Measurements from ENCODE around the gene ADAMTS19. TPM values are rescaled to one million over a fixed set of nuclear protein-coding genes. Genes with fewer than 3 reads are reported as not detected.

ADAMTS19 gene
- total RNA-seq, 1 experiment from 2014 or later: 20.3 TPM

GRCh38 chr5:129653442-129653841, 193.3 kb downstream of the ADAMTS19 start:
- Histone ChIP-seq H3K9ac (ENCODE audit: extremely low read depth, insufficient read length, low read length) (no peak overlapping the region), H2BK120ac (ENCODE audit: low read depth, low read length, poor library complexity, severe bottlenecking) (no peak overlapping the region), H4K8ac (replicated peaks; ENCODE audit: insufficient read length, low read depth, low read length) (no peak overlapping the region), H2BK5ac (ENCODE audit: insufficient read length, low read length) (no peak overlapping the region), H2BK20ac (ENCODE audit: low read depth, low read length, poor library complexity, severe bottlenecking) (no peak overlapping the region), H4K91ac (ENCODE audit: insufficient read length, low read depth, low read length) (no peak overlapping the region), H3K27me3 (ENCODE audit: insufficient read depth, low read length) (no peaks in the 10 kb centered on the region), H3K4me1 (ENCODE audit: insufficient read depth, low read length) (no peaks in the 10 kb centered on the region), H2AFZ (ENCODE audit: low read length) (no peak overlapping the region), H3K4ac (ENCODE audit: low read depth, low read length) (no peak overlapping the region), H3K56ac (ENCODE audit: insufficient read length, low read depth, low read length) (no peak overlapping the region), H4K5ac (ENCODE audit: insufficient read length, low read depth, low read length) (no peak overlapping the region), H3K79me1 (ENCODE audit: insufficient read depth, low read depth, low read length, poor library complexity, severe bottlenecking) (no peaks in the 10 kb centered on the region), H3K14ac (ENCODE audit: insufficient read depth, low read length) (no peak overlapping the region), H3K23ac (ENCODE audit: insufficient read length, low read depth, low read length) (no peak overlapping the region), H3K79me2 (ENCODE audit: insufficient read depth, low read length) (no peaks in the 10 kb centered on the region), H3K4me2 (ENCODE audit: insufficient read depth, insufficient read length, low read length) (no peak overlapping the region), H3T11ph (ENCODE audit: low read length) (no peak overlapping the region), H3K23me2 (ENCODE audit: insufficient read length, low read depth, low read length, poor library complexity, severe bottlenecking) (no peaks in the 10 kb centered on the region), H2BK12ac (ENCODE audit: insufficient read length, low read depth, low read length) (no peak overlapping the region), H2BK15ac (ENCODE audit: low read depth, low read length) (no peak overlapping the region), H3K9me3 (ENCODE audit: control insufficient read depth, low read depth, low read length) (no peaks in the 10 kb centered on the region), H3K27ac (ENCODE audit: insufficient read length, low read depth, low read length) (no peak overlapping the region), H3K18ac (ENCODE audit: insufficient read length, low read depth, low read length) (no peak overlapping the region), H2AK5ac (ENCODE audit: insufficient read length, low read length) (no peak overlapping the region), H4K20me1 (ENCODE audit: control insufficient read depth, insufficient read depth, insufficient read length) (no peaks in the 10 kb centered on the region)
- no peak overlapping the region for H3K4me3 Mint-ChIP-seq
- H3K4me1 Mint-ChIP-seq: peaks cover 8 to 9% of the 10 kb centered on the region in 2 experiments
- H3K36me3 Mint-ChIP-seq (ENCODE audit: insufficient read depth in 1 of 3, low read depth in 3 of 3): peaks cover 6 to 10% (median 8%) of the 10 kb centered on the region in 3 experiments; a peak in 6 of 7 replicates
- no peaks in the 10 kb centered on the region for H3K9me3 Mint-ChIP-seq
- H3K27me3 Mint-ChIP-seq (ENCODE audit: low read depth): no peaks in the 10 kb centered on the region
- TF ChIP-seq, protein P1, sequence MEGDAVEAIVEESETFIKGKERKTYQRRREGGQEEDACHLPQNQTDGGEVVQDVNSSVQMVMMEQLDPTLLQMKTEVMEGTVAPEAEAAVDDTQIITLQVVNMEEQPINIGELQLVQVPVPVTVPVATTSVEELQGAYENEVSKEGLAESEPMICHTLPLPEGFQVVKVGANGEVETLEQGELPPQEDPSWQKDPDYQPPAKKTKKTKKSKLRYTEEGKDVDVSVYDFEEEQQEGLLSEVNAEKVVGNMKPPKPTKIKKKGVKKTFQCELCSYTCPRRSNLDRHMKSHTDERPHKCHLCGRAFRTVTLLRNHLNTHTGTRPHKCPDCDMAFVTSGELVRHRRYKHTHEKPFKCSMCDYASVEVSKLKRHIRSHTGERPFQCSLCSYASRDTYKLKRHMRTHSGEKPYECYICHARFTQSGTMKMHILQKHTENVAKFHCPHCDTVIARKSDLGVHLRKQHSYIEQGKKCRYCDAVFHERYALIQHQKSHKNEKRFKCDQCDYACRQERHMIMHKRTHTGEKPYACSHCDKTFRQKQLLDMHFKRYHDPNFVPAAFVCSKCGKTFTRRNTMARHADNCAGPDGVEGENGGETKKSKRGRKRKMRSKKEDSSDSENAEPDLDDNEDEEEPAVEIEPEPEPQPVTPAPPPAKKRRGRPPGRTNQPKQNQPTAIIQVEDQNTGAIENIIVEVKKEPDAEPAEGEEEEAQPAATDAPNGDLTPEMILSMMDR (conservative IDR thresholded peaks at IDR 0.05): no peak
- no peak overlapping the region for H3K27ac Mint-ChIP-seq
- no peak for DNase-seq
- WGBS (ENCODE audit: extremely low coverage, insufficient read length, low lambda C conversion rate): no CpG with 5 or more reads among the region's 4 CpGs
